HG02840 (cell line): ENCODE data around the gene PPP1R3G.
"Not testable (repeated sequence)": the region's sequence is repeated elsewhere in the genome, so short reads cannot be mapped to it uniquely, and the experiment has no call there.

Experiments
- ATAC-seq: cut with Tn5 transposase; IDR thresholded peaks from one replicate; pipeline ENCODE4 v1.9.1; 2021; ENCODE audit warnings: mild to moderate bottlenecking, moderate library complexity, moderate number of reproducible peaks; ENCODE audit not compliant: unreplicated experiment, low FRiP score

Gene PPP1R3G

DNA sequence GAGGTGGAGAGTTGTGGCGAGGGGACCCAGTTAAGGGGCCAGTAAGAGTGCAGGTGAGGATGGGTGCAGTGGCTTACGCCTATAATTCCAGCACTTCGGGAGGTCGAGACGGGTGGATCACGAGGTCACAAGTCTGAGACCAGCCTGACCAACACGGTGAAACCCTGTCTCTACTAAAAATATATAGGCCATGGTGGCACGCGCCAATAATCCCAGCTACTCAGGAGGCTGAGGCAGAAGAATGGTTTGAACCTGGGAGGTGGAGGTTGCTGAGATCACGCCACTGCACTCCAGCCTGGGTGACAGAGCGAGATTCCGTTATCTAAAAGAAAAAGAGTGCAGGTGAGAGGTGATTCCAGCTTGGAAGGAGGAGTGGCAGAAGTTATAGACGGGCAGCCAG lies 28.0 kb downstream of the PPP1R3G start:
- no peak for ATAC-seq

DNA sequence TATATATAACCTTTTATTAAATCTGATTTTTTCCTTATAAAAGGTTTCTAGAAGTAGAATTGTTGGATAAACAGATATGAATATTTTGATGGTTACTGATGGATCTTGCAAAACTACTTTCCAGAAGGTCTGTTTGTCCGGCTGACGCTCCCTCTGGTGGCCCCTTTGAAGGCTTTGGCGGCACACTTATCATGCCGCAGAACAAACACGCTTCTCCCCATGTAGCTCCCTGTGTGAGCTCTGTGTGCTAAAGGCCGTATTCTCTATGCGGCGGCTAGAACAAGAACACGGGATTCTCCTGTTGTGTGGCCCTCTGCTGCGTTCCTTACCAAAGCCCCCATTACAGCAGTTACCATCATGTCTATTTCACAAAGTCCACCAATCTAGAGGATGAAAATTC lies 30.0 kb downstream of the PPP1R3G start:
- ATAC-seq = no peak

DNA sequence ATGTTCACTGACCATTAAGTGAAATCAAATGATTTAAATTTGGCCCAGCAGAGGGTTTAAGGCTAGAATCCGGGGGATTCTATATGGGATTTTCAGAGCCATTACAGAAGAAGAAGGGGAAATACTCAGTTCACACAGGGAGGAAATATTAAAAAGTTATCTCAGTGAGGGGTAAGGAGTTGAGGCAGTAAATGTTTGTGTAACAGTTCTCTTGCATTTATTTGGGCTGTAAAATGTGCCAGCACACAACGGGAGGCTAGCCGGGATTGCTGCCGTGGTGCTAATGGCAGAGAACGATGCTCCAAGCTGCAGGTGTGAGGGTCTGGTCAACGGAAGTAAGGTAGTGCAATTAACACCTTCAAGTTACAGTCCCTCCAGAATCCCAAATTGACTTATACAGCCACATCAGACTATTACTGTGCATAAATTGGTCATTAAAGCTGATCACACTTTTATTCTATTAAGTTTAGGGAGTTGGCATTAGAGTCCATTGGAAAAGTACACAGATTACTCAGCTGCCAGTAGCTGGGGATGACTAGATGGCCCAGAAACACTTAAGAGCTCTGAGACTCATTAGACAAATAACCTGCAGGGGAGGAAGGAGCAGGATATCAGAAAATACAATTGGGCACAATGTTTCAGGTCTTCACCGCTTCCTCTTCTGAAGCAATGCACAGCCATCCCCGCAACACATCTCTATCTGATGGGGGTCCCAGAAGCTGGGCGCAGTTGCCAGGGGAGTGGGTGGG lies 31.3 kb downstream of the PPP1R3G start:
- no peak for ATAC-seq

DNA sequence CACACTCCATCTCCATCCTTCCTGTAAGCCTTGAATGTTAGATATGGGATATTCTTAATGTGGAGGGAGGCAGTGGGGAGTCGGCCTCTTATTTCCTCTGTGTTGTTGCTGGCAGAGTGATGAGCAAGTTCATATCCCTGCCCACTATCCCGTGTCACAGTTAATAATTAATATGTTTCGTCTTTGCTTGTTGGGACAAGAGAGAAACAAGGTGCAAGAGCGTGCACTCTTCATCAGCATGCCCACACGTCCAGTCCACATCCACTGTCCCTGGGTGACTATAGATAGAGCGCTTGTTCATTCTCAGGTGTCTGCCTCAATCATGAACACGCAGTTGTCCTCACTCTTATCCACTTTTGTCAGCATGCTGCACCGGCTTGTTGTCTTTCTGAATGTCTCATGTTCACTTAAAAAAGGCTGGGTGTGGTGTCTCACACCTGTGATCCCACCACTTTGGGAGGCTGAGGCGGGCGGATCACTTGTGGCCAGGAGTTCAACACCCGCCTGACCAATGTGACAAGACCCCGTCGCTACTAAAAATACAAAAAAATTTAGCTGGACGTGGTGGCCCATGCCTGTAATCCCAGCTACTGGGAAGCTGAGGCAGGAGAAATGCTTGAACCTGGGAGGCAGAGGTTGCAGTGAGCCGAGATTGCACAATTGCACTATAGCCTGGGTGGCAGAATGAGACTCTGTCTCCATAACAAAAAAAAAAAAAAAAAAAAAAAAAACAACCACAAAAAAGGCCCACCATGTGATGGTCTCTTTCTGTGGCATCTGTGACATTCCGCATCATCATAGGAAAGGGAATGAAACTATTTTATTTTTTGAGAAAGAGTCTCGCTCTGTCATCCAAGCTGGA lies 34.2 kb downstream of the PPP1R3G start:
- ATAC-seq = no peak

DNA sequence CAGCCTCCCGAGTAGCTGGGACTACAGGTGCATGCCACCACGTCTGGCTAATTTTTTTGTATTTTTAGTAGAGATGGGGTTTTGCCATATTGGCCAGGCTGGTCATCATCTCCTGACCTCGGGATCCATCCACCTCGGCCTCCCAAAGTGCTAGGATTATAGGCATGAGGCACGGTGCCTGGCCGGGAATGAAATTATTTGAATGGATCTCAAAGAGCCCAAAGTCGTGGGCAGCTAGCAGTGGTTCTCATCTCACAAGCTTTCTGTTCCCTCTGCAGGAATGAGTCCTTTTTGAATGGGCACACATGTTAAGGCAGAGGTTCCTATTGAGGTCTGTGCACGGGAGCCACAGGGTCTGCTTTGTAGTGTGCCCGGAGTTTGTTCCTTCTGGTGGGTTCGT lies 34.9 kb downstream of the PPP1R3G start:
- ATAC-seq = no peak

DNA sequence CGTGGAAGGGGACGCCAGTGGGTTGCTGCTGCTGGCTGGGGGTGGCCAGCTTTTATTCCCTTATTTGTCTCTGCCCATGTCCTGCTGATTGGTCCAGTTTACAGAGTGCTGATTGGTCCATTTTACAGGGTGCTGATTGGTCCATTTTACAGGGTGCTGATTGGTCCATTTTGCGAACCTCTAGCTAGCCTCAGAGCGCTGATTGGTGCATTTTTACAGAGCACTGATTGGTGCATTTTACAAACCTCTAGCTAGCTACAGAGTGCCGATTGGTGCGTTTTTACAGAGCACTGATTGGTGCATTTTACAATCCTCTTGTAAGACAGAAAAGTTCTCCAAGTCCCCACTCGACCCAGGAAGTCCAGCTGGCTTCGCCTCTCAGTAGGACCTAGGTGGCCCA lies 35.4 kb downstream of the PPP1R3G start:
- not testable (repeated sequence) for ATAC-seq

DNA sequence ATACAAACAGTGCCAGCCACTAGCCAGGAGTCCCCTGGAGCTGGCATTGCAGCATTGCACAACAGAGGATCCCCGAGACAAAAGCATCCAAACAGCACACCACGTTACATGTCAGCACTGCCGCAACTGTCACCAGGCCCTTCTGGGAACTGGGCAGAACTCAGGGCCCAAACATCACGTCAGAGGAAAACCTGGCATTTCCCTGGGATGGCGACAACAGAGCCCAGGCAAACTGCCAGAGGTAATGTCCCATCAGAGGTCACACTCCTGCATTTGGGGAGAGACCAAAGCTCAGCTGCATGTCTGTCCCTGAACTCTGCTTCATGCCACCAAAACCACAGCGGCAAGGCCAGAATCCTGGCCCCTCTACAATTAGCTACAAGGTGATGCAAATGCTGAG lies 36.3 kb downstream of the PPP1R3G start:
- no peak for ATAC-seq

DNA sequence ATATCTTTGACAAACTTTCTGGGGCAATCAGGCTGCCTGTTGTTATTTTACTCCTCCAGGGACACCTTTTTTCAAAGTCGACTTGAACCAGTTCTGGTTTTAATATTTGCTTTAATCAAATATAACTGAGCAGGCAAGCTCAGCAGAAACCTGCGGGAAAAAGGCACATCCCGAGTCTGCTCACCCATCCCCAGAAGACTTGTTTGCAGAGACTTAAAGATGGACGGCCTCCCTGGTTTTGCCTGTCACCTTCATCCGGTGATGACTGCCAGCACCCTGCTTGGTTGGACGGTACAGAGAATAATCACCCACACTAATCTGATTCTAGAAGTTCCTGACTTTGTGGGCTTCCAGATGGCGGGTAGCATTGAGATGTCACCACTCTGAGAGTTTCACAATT lies 36.8 kb downstream of the PPP1R3G start:
- no peak for ATAC-seq

DNA sequence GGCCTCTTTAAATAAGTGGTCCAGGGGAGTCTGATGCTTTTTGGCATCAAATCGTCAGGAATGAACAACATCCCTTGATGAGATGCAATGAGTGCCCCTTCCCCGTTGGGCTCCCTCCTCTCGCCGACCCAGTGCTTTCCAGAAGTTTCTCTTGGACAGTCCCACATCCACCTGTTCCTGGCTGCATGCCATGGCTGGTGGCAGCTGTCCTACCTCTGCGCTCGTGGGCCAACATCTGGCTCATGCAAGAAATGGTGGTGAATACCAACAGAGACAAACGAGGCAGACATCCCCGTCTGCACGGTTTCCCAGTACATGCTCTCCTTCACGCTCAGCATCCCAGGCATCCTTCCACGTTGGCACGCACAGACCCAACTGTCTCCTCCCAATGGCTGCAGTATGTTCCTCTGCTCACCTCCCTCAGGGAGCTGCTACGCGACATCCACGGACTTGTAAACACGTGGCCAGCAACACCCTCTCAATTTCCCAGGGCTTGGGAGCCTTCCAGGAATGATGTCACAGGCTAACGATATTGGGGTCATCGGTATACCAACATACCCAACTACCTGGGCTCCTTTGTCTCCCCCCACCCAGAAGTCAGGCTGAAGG lies 37.5 kb downstream of the PPP1R3G start:
- ATAC-seq = no peak

DNA sequence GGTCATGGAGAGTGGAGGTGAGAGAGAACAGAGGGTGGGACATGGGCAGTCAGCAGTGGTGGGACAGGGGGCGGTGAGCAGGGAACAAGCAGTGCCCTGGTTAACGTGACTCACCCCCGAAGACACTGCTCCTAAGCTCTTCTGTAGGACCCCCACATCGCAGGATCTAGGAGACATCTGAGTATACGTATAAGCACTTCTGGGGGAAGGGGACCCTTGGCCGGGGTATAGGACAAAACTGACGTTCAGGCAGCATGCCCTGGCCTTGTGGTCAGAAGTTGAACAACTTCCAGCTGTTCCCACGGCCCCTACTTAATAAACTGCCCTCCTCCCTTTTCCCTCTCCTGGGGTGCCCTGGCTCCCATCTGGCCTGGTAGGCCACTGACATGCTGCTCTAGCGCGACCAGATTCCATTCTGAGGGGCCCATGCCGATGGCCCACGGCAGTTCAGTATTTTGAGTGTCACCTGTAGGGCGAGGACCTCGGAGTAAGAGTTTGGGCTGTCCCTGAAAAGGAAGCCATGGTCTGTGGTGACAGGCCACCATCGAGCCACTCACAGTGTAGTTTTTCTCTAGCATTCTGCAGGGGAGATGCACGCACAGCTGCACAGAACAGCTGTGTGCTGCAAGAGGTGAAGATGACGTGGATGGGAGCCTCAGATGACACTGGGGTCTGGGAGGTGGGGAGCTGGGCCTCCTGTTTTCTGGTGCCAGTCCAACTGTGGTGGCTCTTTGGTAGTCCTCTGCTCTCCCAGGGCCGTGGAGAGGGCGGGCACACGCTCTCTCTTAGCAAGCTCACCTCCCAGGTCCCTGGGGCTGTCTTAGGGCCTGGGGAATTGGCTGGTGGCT lies 38.4 kb downstream of the PPP1R3G start:
- no peak for ATAC-seq

DNA sequence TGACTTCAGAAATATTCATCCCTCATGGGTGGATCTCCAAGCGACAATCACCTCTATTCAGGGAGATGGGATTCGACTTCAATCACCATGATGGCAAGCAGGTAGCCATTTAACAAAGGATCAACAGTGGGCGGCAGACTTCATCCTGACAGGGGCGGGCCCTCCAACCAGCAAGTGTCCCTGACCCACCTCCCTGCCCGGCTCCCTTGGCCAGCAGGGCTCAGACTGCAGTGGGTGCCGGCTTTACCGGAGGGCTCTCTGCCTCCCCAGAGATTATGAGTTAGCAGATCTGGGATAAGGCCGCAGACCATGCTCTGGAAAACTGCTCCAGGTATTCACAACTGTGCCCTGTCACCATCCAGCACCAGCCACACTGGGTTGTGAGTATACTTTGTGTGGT lies 39.4 kb downstream of the PPP1R3G start:
- ATAC-seq = no peak

DNA sequence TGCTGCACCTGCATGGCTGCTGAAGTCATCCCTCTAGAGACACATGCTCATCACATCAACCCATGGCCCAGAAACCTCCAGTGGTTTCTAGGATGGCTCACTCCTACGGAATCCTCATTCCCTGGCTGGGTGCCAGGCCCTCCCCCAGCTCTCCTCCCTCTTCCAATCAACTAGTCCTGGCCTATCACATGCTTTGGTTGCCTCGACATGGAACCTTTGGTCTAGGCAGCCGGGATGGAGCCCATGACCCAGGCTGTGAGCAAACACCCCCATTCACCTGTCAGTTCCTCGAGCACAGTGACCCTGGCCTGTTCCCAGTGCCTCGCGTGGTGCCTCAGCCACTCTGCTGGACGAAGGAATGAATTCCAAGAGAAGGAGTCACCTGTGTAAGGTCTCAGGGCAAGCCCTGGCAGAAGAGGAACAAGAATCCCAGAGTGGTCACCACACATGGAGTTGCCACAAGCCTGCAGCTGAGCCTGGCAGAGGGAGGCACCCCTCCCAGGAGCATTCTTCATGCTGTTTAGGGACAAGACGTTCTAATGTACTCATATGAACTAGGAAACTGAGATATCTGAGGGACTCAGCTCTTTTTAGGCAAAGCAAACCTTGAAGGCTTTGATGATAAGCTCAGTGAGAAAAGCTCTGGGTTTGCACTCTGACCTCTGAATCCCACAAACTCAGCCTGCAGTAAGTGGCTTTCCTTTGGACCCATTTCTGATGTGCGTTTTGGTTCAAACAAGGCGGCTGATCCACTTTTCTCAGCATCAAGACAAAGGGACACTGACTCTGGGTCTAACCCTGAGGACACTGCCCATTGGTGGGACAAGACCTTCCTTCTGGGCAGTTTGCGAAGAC lies 40.2 kb downstream of the PPP1R3G start:
- no peak for ATAC-seq

DNA sequence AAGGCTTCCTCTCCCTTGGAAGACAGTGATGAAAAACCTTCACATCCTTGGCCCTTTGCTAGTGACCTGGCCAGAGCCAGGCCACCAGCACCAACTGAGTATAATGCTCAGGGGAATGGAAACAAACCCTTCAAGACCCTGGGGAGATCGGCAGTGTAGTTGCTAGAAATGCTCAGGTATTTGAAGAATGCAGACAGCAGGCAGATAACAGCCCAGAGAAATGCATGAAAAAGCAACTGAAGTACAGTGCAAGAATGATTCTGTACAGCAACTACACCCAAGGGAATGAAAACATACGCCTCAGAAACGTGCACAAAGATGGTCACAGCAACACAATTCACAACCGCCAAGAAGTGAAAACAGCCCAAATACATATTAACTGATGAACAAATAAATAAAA lies 41.1 kb downstream of the PPP1R3G start:
- no peak for ATAC-seq

DNA sequence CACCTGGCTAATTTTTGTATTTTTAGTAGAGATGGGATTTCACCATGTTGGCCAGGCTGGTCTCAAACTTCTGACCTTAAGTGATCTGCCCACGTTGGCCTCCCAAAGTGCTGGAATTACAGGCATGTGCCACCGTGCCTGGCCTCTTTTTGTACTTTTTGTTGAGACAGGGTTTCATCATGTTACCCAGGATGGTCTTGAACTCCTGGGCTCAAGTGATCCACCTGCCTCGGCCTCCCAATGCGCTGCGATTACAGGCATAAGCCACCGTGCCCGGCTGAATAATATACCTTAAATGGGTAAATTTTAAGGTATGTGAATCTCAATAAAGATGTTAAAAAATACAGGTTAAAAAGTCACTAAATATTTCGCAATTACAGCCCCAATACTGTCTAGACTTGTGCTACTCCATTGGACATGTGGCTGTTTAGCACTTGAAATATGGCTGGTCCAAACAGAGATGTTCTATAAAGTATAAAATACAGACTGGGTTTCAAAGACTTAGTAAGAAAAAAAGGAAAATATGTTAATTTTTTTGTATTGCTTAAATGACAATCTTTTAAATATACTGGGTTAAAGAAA lies 42.1 kb downstream of the PPP1R3G start:
- no peak for ATAC-seq

DNA sequence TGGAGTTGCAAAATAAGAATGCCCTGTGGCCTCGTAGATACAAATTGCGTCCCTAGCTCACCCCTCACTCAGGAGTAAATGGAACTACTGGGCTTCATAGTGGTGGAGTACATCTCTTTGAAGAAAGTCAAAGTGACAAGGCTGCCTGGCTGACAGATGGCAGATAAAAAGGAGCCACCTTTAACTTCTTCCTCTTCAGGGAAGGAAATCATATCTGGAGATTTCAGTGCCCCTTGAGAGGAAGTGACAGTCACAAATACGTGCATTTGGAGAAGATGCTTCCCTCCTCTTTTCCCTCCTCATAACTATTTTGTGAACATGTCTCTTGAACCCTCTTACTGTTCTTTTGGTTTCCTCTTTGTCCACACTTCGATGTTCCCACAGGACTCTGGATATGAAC lies 43.2 kb downstream of the PPP1R3G start:
- ATAC-seq = no peak

DNA sequence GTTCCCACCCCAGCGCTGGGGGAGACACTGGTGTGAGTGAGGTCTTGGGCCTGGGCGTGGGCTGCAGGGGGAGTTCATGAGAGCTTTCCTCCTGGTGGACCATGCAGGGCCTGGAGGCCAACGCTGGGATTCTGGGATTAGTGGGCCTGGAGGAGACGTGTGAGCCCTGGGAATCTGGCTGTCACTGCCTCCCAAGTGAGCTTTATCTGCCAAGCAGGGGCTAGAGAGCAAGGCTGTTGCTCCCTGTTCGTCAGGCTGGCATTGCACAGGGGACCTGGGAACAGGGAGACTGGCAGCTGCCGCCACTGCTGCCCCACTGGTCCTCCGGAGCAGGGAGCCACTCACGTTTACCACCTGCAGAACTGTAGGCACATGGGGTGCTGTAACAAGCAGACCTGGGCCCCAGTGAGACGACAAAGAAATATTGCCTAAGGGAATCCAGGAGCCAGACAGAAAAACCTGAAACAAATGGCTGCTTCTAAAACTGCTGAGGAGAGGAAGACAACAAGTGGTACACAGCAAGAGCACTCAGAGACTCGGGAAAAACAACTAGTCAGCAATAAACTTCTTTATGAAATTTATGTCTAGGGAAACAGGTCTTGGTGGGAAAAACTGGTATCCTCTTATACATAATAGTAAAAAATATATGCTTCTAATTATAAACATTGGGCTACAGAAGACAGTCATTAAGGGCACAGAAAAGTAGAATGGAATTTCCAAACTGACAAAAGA lies 45.2 kb downstream of the PPP1R3G start:
- ATAC-seq = no peak

DNA sequence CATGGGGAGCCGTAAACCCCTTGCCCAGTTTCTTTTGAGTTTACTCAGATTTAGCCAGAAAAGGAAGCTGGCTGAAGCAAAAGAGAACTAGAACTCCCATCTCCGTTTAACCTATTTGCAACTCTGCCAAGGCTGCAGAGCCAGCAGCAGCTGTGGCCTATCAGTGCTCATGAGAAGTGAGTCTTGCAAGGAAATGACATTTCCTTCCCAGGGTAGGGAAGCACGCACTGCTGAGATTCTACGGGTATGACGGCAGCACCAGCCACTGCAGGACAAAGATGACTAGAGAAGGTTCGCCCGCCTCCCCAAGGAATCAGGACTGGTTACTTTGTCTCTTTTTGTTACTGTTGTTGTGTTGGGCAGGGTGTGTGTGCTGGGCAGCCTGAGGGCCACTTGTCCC lies 47.6 kb downstream of the PPP1R3G start:
- ATAC-seq = peak; percentile 80

DNA sequence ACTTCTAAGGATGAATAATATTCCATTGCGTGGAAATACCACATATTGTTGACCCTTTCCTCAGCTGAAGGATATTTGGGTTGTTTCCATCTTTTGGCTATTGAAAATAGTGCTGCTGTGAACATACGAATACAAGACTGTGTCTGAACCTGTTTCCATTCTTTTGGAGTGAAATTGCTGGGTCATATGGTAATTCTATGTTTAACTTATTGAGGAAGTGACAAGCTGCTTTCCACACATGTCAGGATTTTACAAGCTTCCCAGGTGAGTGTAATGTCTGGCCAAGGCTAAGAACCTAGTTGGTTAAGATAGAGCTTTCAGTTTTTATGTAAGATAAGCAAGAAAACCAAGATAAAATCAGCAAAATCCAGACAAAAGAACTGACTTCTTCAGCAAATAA lies 48.8 kb downstream of the PPP1R3G start:
- no peak for ATAC-seq
